Measurements from ENCODE around the gene GPT2.

DNA sequence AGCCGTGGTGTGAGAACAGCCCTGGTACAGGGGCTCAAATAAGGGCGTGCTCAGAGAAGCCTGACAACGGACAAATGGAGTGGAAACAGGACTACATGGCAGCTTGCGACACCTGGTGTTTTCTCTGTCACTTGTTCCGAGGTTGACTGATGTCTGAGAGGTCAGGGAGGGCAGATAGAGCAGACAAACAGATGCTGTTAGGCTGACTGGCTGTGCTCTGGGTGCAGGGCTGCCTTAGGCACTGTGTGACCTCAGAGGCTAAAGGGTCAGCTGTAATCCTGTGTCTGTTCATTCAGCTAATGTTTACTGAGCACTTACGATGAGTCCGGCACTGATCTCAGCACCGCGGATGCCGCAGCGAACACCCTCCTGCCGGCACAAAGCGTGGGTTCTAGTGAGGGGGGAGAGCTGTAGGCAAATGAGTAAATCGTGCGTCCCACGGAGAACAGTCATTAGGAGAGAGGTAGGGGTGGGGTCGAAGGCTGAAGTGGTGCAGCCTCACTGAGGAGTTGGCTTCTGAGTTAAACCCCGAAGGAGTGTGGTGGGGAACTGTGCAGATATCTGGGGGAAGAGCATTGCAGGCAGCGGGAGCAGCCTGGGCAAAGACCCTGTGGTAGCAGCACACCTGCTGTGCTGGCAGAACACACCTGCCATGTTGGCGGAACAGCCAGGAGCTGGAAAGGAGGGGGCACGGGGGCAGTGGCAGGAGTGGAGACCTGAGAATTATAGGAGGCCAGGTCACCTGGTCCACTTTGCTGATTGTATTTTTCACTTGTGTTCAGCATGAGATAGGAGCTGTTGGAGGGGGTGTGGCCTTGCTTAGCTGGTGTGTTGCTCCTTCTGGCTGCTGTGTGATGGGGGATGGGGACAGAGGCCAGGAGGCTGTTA, 35.0 kb downstream of the GPT2 start:
- TF ChIP-seq ARNTL (CRISPR knock-in tag; IDR thresholded peaks at IDR 0.05; ENCODE audit: borderline replicate concordance, low read depth) (no peak), BACH2 (CRISPR knock-in tag; IDR thresholded peaks at IDR 0.05; ENCODE audit: borderline replicate concordance) (no peak), TOX (CRISPR knock-in tag; IDR thresholded peaks at IDR 0.05; ENCODE audit: borderline replicate concordance) (no peak), CREB5 (CRISPR knock-in tag; IDR thresholded peaks at IDR 0.05; ENCODE audit: low read depth) (no peak), ZFP3 (CRISPR knock-in tag; IDR thresholded peaks at IDR 0.05) (no peak), GLIS3 (CRISPR knock-in tag; IDR thresholded peaks at IDR 0.05) (no peak), PATZ1 (CRISPR knock-in tag; IDR thresholded peaks at IDR 0.05; ENCODE audit: borderline replicate concordance) (no peak), ISL1 (CRISPR knock-in tag; IDR thresholded peaks at IDR 0.05) (no peak), OSR1 (CRISPR knock-in tag; IDR thresholded peaks at IDR 0.05) (no peak), CSRNP3 (CRISPR knock-in tag; IDR thresholded peaks at IDR 0.05) (no peak)
